DMS79 (cell line): ENCODE data around the gene FPGS.

ENCODE experiments used
- DNase-seq: peaks from one replicate; lab custom pipeline; 2025; lab: John Stamatoyannopoulos, UW

Gene FPGS

GRCh38 chr9:127789179-127789578 is 13.5 kb upstream of the FPGS start:
- no peak for DNase-seq

DNA sequence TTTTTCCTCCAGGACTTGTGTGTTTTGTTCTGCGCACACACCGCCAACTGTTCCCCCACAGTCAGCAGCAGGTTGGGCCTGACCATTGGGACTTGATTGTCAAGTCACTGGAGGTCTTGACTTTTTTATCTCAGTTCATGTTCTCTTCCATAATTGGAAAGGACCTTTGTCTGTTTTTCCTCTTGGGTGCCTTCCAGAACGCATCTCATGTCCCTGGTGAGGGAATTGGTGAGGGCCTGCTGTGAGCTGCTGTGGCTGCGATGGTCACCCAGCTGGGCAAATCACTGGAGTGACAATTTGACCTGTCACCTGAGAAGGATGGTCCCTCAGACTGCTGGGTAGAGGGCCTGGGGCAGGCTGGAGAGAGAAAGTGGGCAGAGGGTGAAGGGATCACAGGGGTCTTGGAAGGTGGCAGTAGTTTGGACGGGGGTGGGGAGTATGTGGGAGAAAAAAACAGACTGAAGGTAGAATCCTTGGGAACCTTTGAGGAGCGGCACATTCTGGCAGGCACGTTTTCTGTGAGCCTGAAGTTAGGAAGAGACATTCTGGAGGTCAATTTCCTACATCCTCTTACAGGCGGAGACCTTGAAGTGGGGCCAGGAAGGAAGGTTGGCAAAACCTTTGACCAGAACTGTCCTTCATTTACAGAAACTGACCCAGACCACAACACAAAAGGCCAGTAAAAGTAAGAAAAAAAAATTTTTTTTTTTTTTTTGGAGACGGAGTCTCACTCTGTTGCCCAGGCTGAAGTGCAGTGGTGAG is 12.4 kb upstream of the FPGS start:
- DNase-seq: no peak

DNA sequence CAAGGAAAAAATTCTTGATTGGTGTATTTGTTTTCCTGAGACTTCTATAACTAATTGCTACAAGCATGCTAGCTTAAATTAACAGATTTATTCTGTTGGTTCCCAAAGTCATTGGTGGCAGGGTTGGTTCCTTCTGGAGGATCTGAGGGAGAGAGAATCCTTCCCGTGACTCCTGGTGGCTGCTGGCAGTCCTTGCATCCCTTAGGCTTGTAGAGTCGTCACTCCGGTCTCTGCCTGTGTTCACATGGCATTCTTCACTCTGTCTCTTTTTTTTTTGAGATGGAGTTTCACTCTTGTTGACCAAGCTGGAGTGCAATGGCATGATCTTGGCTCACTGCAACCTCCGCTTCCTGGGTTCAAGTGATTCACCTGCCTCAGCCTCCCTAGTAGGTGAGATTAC is 11.6 kb upstream of the FPGS start:
- DNase-seq: no peak

GRCh38 chr9:127792417-127793031 is 10.2 kb upstream of the FPGS start:
- no peak for DNase-seq

- no peak for DNase-seq
These were observed 9.5 kb upstream of the FPGS start for GRCh38 chr9:127793093-127793708.

DNA sequence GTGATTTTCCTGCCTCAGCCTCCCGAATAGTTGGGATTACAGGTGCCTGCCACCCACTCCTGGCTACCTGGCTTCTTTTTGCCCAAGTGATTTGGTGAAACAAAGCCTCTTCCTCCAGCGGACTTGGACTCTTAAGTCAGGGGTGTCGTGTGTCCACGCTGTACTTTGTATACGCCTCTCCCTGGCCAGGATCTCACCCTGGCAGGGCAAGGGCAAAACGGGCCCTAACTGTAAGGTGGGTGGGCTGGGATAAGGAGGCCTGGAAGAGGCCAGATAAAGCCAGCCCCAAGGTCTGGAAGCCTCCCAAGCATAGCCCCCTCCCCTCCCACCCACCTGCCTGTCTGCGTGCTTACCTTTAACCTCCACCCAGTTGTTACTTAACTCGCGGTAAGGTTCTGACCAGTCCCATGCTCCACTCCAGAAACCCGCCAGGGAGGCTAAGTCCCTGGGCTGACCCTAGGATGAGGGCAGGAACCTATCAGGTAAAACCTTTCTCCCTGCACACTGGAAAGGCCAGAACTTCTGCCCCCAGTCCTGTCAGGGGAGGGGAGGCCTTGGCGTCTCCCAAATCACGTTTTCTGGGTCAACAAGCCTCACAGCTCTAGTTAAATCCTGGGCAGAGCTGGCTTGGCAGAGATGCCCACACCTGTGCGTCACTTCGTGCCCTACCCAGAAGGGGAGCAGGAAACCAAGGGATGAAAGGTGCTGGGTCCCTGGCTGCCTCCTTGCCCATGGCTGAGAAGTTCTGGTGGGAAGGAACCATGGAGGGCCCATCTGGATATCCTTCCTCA is 8.5 kb upstream of the FPGS start:
- no peak for DNase-seq

GRCh38 chr9:127796225-127796813 is 6.4 kb upstream of the FPGS start:
- peak; percentile 41 for DNase-seq

DNA sequence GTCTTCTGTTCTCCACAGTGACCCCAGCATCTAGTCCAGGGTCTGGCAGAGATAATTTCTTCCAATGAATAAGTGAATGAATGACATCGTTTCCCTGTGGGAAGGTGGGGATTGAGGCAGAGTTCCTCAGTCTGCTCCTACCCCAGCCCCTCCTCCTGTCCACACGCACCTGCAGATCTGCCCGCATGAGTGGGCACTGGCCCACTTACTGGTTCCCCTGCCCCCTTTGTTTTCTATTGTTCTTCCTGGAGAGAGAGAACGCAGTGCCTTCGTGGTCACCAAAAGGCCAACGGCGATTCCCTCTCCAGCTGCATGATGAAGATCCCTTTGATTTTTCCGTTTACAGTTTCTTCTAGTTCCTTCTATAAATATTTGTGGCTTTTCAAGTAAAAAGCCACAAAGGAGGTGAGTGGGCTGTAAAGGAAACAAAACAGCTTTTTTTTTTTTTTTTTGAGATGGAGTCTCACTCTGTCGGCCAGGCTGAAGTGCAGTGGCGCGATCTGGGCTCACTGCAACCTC is 5.8 kb upstream of the FPGS start:
- peak; percentile 29 for DNase-seq

- DNase-seq: no peak
These were observed 617 bp upstream of the FPGS start for GRCh38 chr9:127801955-127802575.

DNA sequence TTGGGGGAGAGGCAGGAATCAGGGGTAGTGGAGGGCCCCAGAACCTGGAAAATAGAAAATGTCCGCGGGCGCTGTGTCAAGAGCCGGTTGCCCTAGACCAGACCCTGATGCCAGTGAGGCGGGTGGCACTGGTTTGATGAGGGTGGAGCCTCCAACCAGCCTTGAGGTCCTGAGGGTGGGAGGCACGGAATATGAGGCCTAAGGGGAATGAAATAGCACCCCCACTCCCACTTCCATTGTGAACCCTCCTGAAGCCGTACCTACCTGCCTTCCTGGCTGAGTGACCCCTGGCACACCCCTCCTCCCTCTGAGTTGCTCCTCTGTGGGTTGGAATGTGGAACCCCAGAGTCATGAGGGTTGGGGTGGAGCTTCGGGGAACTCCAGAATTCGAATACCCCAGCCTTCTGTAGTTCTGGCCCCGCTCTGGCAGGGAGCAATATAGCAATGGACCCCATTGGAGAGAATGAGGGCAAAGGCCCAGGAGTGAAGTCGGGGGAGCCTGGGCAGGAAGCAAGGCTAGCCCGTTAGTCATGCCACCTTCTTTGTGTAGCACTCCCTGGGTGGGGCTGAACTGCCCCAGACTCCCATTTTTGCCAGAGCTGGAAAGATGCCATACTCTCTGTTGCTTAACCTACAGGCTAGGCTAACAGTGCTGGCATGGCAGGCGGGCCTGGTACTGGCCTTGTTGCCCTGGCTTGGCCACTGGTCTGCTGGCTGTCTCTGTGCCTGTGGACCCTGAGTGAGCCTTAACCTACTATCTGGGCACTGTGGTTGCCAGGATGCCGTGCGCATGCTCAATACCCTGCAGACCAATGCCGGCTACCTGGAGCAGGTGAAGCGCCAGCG is 1.0 kb downstream of the FPGS start:
- peak; percentile 51 for DNase-seq

- no peak for DNase-seq
These were observed 2.9 kb downstream of the FPGS start for GRCh38 chr9:127805620-127806019.

DNA sequence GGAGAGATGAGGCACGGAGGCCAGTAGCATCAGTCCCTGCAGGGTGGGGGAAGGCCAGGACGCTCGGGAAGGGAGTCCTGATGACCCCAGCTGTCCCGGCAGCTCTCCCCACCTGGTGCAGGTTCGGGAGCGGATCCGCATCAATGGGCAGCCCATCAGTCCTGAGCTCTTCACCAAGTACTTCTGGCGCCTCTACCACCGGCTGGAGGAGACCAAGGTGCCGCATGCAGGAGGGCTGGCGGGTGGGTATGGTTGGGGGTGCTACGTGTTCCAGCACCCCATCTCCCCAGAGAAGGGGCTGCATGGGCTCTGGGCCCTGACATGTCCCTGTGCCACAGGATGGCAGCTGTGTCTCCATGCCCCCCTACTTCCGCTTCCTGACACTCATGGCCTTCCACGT is 4.2 kb downstream of the FPGS start:
- DNase-seq: no peak

DNA sequence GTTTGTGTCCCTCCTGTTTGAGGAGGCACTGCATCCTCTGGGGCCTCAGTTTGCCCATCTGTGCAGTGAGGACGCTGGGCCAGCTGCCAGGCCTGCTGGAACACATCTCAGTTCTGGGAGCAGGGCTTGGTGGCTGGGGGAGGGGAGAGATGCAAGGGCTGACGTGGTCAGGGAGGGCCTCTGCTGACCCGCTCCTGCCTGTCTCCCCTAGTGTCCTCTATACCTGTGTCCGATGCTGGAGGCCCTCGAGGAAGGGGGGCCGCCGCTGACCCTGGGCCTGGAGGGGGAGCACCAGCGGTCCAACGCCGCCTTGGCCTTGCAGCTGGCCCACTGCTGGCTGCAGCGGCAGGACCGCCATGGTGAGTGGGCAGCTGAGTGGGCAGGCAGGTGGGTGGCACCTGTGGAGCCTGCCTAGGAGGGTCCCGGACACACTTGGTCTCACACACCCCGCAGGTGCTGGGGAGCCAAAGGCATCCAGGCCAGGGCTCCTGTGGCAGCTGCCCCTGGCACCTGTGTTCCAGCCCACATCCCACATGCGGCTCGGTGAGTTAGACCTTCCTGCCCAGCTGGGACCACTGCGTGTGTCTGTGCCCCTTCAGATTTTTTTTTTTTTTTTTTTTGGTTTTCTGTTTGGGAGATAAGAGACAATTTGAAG is 5.8 kb downstream of the FPGS start:
- DNase-seq: no peak

GRCh38 chr9:127809002-127809539 is 6.4 kb downstream of the FPGS start:
- no peak for DNase-seq

DNA sequence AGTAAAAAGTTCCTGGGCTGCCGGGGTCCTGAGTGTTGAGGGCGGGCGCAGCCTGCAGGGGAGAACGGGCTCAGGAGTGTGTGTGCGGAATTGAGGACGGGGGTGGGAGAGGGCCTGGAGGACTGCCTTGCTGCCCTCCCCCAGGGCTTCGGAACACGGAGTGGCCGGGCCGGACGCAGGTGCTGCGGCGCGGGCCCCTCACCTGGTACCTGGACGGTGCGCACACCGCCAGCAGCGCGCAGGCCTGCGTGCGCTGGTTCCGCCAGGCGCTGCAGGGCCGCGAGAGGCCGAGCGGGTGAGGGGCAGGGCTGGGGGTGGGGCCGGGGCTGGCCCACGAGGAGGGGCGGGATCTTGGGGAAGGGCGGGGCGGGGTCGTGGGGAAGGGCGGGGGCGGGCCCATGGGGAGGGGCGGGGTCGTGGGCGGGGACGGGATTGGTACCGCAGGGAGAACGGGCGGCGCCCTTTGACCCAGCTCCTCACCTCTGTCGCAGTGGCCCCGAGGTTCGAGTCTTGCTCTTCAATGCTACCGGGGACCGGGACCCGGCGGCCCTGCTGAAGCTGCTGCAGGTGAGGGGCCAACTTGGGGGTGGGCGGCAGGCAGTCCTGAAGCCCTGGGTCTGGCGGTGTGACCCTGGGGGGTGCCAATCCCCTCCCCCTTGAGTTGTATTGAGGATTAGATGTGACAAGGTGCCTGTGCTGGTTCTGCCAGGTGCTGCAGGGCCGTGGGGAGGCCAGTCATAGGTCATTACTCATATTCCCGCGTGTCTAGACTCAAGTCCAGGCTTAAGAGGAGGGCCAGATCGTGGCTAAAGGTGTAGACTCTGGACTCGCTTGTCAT is 7.1 kb downstream of the FPGS start:
- DNase-seq: no peak

GRCh38 chr9:127810378-127811187 is 7.9 kb downstream of the FPGS start:
- no peak for DNase-seq

DNA sequence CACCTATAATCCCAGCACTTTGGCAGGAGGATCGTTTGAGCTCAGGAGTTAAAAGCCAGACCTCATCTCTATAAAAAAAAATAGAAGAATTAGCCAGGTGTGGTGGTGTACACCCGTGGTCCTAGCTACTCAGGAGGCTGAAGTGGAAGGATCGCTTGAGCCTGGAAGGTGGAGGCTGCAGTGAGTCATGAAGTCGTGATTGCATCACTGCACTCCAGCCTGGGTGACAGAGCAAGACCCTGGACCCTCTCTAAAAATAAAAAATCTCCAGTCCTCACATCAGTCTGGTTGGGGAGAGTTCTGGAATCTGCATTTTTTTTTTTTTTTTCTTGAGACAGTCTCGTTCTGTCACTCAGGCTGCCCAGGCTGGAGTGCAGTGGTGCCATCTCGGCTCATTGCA is 9.3 kb downstream of the FPGS start:
- DNase-seq: no peak
